GM21576 (cell line): ENCODE data around the gene UBE3B.

ENCODE experiments used
- ATAC-seq: cut with Tn5 transposase; IDR thresholded peaks from one replicate; pipeline ENCODE4 v1.9.1; 2021; ENCODE audit warnings: mild to moderate bottlenecking, moderate library complexity; ENCODE audit not compliant: unreplicated experiment

The UBE3B gene

GRCh38 chr12:109549613-109550270, 72.3 kb downstream of the UBE3B start:
- ATAC-seq = no peak

GRCh38 chr12:109550281-109550680, 72.8 kb downstream of the UBE3B start:
- no peak for ATAC-seq

- no peak for ATAC-seq
These were observed 73.7 kb downstream of the UBE3B start for GRCh38 chr12:109551108-109551507.

GRCh38 chr12:109552971-109553370, 75.5 kb downstream of the UBE3B start:
- ATAC-seq = no peak

- ATAC-seq = no peak
These were observed 76.0 kb downstream of the UBE3B start for GRCh38 chr12:109553483-109553882.

GRCh38 chr12:109553906-109554500, 76.6 kb downstream of the UBE3B start:
- no peak for ATAC-seq

GRCh38 chr12:109554761-109555160, 77.3 kb downstream of the UBE3B start:
- ATAC-seq = no peak

- no peak for ATAC-seq
These were observed 78.2 kb downstream of the UBE3B start for GRCh38 chr12:109555431-109556315.

- ATAC-seq = no peak
These were observed 79.8 kb downstream of the UBE3B start for GRCh38 chr12:109557200-109557599.

GRCh38 chr12:109557805-109558204, 80.4 kb downstream of the UBE3B start:
- ATAC-seq = no peak

- ATAC-seq = no peak
These were observed 81.2 kb downstream of the UBE3B start for GRCh38 chr12:109558374-109559199.

- ATAC-seq = no peak
These were observed 81.7 kb downstream of the UBE3B start for GRCh38 chr12:109559200-109559505.

- no peak for ATAC-seq
These were observed 82.2 kb downstream of the UBE3B start for GRCh38 chr12:109559601-109560000.

GRCh38 chr12:109560867-109561710, 83.7 kb downstream of the UBE3B start:
- ATAC-seq = no peak

GRCh38 chr12:109561711-109562030, 84.2 kb downstream of the UBE3B start:
- ATAC-seq = no peak

- no peak for ATAC-seq
These were observed 85.4 kb downstream of the UBE3B start for GRCh38 chr12:109562871-109563270.

GRCh38 chr12:109563291-109564284, 86.2 kb downstream of the UBE3B start:
- no peak for ATAC-seq

- ATAC-seq = no peak
These were observed 89.0 kb downstream of the UBE3B start for GRCh38 chr12:109566424-109566823.

- no peak for ATAC-seq
These were observed 89.9 kb downstream of the UBE3B start for GRCh38 chr12:109567296-109567695.
